Panc1 (cell line): ENCODE measurements around the gene COMMD8. TPM values are rescaled to one million over a fixed set of nuclear protein-coding genes. Genes with fewer than 3 reads are reported as not detected.

ENCODE experiments used
- ATAC-seq: fragments of 200-7000 bp; cut with Tn5 transposase; 2 replicates; pipeline ENCODE4 v1.9.1; 2020; ENCODE audit warnings: mild to moderate bottlenecking, moderate library complexity
- BruUV-seq: library from RNA; stranded (reverse); fragments of 400-500 nt; replicated peaks from 2 replicates; lab custom pipeline; 2021; lab: Mats Ljungman, UMichigan
- CTCF ChIA-PET: fragments of 300-600 bp; sonication (Branson Sonifier 250); formaldehyde crosslinking; loops from one replicate; lab custom pipeline; 2022; ENCODE audit warnings: antibody characterized with exemption; lab: Charles Lee
- POLR2A ChIA-PET: fragments of 300-600 bp; sonication (Branson Sonifier 250); formaldehyde crosslinking; loops from one replicate; lab custom pipeline; 2022; ENCODE audit warnings: antibody characterized with exemption; lab: Charles Lee
- DNase-seq: peaks from one replicate; pipeline ENCODE4 v3.0.0-alpha.2; 2010; ENCODE audit warnings: low read depth, low spot score
- H3K27ac ChIP-seq: 2 replicates; pipeline ENCODE4 v1.5.1; 2011; ENCODE audit warnings: mild to moderate bottlenecking, low read length, inconsistent platforms
- H3K27me3 ChIP-seq: fragments of 200-500 bp; sonication (Bioruptor generic); 2 replicates; pipeline ENCODE4 v1.6.0; 2014; ENCODE audit warnings: low read length, inconsistent platforms; ENCODE audit not compliant: control insufficient read depth, insufficient read depth
- H3K36me3 ChIP-seq: fragments of 200-500 bp; sonication (Bioruptor generic); 2 replicates; pipeline ENCODE4 v1.5.1; 2014; ENCODE audit warnings: inconsistent platforms, mild to moderate bottlenecking, low read length, moderate library complexity; ENCODE audit not compliant: control insufficient read depth, insufficient read depth
- H3K4me1 ChIP-seq: 2 replicates; pipeline ENCODE4 v1.5.1; 2011; ENCODE audit warnings: inconsistent platforms, mild to moderate bottlenecking, low read length, moderate library complexity; ENCODE audit not compliant: control insufficient read depth, insufficient read depth
- H3K4me3 ChIP-seq, 2 experiments: 2 replicates each; pipeline ENCODE4 v1.5.1; 2011 to 2012; ENCODE audit warnings: low read depth in 2 of 2, low read length in 2 of 2, mild to moderate bottlenecking in 2 of 2, inconsistent platforms in 1 of 2, moderate library complexity in 1 of 2
- H3K9me3 ChIP-seq: fragments of 200-500 bp; sonication (Bioruptor generic); 2 replicates; pipeline ENCODE4 v1.5.1; 2014; ENCODE audit warnings: low read depth, mild to moderate bottlenecking, inconsistent platforms, low read length, moderate library complexity; ENCODE audit not compliant: control insufficient read depth, insufficient read depth
- POLR2AphosphoS5 ChIP-seq: IDR thresholded peaks from 2 replicates; pipeline ENCODE4 v1.6.1; 2012; ENCODE audit warnings: mild to moderate bottlenecking, low read depth, low read length, moderate library complexity
- SIN3A ChIP-seq: IDR thresholded peaks from 2 replicates; pipeline ENCODE4 v1.6.1; 2012; ENCODE audit warnings: low read depth, mild to moderate bottlenecking, low read length, moderate library complexity, borderline replicate concordance; ENCODE audit not compliant: insufficient read depth
- TCF7L2 ChIP-seq: IDR thresholded peaks from 2 replicates; pipeline ENCODE4 v1.6.1; 2011; ENCODE audit warnings: mild to moderate bottlenecking, low read depth, low read length, inconsistent platforms
- in situ Hi-C: cut with HindIII; loops from 2 replicates; pipeline ENCODE4 v1.10.0; 2016; ENCODE audit warnings: low sequenced_read_pairs, low pct_unique_long_range_greater_than_20kb
- intact Hi-C: fragments of 100-400 bp; cut with micrococcal nuclease; formaldehyde crosslinking; loops from one replicate; pipeline ENCODE4 v1.10.0; 2022; ENCODE audit not compliant: unreplicated experiment
- total RNA-seq: library from RNA; stranded (reverse); gene quantifications from one replicate; pipeline ENCODE4 v1.2.1, GENCODE V29; 2021; ENCODE audit not compliant: unreplicated experiment
- TF ChIP-seq, protein P1 (sequence below), 2 experiments: IDR thresholded peaks; 2 replicates each; pipeline ENCODE4 v1.6.1; 2011 to 2012; ENCODE audit warnings: low read depth in 2 of 2, control low read depth in 1 of 2, low read length in 1 of 2, mild to moderate bottlenecking in 1 of 2, moderate library complexity in 1 of 2; ENCODE audit not compliant: insufficient read depth in 1 of 2
- TF ChIP-seq, protein P2 (sequence below): fragments of 450-650 bp; IDR thresholded peaks from 2 replicates; pipeline ENCODE4 v1.5.1; 2017; ENCODE audit warnings: mild to moderate bottlenecking

COMMD8 gene
- total RNA-seq, 1 experiment from 2014 or later, result 22.0 TPM

DNA sequence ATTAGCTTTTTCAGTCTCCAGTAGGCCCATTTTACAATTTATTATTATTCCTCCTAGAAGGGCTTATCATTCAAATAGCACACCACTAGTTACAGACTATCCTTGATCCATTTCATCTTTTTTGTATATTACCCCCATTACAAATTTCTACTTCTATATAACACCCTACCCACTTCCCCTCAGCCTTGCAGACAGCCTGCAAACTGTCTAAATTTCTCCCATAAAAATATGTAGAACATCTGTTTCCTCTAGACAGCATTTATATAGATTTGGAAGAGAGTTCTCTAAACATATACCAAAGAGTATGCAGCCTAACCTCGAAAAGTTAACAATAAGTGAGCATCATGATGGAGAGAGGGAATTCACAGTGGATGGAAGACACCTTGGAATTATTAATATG is 30.8 kb downstream of the COMMD8 start:
- Histone ChIP-seq H3K36me3 (no peaks in the 10 kb centered on the region), H3K4me3 (no peak overlapping the region), H3K4me1 (no peaks in the 10 kb centered on the region), H3K27me3 (no peaks in the 10 kb centered on the region), H3K27ac (no peak overlapping the region), H3K9me3 (no peaks in the 10 kb centered on the region)
- no peak for ATAC-seq
- intact Hi-C loops (no loop called here), in situ Hi-C loops (no loop called here)
- DNase-seq, result no peak
- POLR2A ChIA-PET, result no interaction called here
- no peak for TF ChIP-seq SIN3A
- TF ChIP-seq, protein P1, sequence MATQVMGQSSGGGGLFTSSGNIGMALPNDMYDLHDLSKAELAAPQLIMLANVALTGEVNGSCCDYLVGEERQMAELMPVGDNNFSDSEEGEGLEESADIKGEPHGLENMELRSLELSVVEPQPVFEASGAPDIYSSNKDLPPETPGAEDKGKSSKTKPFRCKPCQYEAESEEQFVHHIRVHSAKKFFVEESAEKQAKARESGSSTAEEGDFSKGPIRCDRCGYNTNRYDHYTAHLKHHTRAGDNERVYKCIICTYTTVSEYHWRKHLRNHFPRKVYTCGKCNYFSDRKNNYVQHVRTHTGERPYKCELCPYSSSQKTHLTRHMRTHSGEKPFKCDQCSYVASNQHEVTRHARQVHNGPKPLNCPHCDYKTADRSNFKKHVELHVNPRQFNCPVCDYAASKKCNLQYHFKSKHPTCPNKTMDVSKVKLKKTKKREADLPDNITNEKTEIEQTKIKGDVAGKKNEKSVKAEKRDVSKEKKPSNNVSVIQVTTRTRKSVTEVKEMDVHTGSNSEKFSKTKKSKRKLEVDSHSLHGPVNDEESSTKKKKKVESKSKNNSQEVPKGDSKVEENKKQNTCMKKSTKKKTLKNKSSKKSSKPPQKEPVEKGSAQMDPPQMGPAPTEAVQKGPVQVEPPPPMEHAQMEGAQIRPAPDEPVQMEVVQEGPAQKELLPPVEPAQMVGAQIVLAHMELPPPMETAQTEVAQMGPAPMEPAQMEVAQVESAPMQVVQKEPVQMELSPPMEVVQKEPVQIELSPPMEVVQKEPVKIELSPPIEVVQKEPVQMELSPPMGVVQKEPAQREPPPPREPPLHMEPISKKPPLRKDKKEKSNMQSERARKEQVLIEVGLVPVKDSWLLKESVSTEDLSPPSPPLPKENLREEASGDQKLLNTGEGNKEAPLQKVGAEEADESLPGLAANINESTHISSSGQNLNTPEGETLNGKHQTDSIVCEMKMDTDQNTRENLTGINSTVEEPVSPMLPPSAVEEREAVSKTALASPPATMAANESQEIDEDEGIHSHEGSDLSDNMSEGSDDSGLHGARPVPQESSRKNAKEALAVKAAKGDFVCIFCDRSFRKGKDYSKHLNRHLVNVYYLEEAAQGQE (IDR thresholded peaks at IDR 0.05; ENCODE audit: insufficient read depth in 1 of 2, low read depth in 2 of 2, low read length in 1 of 2), result no peak
- TF ChIP-seq TCF7L2, result no peak
- TF ChIP-seq, protein P2, sequence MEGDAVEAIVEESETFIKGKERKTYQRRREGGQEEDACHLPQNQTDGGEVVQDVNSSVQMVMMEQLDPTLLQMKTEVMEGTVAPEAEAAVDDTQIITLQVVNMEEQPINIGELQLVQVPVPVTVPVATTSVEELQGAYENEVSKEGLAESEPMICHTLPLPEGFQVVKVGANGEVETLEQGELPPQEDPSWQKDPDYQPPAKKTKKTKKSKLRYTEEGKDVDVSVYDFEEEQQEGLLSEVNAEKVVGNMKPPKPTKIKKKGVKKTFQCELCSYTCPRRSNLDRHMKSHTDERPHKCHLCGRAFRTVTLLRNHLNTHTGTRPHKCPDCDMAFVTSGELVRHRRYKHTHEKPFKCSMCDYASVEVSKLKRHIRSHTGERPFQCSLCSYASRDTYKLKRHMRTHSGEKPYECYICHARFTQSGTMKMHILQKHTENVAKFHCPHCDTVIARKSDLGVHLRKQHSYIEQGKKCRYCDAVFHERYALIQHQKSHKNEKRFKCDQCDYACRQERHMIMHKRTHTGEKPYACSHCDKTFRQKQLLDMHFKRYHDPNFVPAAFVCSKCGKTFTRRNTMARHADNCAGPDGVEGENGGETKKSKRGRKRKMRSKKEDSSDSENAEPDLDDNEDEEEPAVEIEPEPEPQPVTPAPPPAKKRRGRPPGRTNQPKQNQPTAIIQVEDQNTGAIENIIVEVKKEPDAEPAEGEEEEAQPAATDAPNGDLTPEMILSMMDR, result no peak
- TF ChIP-seq POLR2AphosphoS5, result no peak
- CTCF ChIA-PET, result no interaction called here
- no TSS peak for BruUV-seq

DNA sequence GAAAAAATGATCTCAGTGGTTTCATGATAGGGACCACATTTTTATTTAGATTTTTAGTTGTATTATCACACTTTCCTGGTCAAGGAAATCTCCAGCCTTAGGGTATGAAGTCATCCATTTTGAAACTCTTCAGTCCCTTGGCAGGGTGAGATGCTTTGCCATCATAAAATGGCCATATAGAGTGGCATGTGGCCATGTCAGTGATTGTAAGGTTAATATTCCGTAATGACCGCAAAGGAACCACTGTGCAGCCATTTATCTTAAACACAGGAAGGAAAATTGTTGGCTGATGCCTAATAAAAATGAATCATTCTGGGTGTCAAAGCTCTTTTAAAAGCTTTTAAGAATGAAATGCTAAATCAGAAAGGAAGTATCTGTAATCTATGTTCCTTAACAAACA is 35.6 kb downstream of the COMMD8 start:
- POLR2A ChIA-PET, result no interaction called here
- CTCF ChIA-PET, result no interaction called here

DNA sequence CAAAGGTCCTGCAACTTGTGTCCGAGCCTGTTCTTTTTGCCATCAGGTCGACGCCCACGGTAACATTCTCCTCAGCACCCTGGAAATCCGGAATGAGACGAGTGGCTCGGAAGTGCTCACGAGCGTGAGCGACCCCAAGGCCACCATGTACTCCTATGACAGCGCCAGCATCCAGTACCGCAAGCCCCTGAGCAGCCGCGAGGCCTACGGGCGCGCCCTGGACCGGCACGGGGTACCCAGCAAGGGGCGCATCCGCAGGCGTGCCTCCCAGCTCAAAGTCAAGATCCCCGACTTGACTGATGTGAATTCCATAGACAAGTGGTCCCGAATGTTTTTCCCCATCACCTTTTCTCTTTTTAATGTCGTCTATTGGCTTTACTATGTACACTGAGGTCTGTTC is 37.9 kb downstream of the COMMD8 start:
- Histone ChIP-seq H3K36me3 (no peaks in the 10 kb centered on the region), H3K27ac (no peak overlapping the region), H3K4me3 (no peak overlapping the region), H3K27me3 (no peaks in the 10 kb centered on the region), H3K9me3 (no peaks in the 10 kb centered on the region), H3K4me1 (no peaks in the 10 kb centered on the region)
- ATAC-seq (no peak), DNase-seq (no peak)
- in situ Hi-C loops, result no loop called here
- TF ChIP-seq, protein P1 (IDR thresholded peaks at IDR 0.05; ENCODE audit: insufficient read depth in 1 of 2, low read depth in 2 of 2, low read length in 1 of 2), result no peak
- TF ChIP-seq TCF7L2 (no peak), SIN3A (no peak)
- TF ChIP-seq, protein P2, result no peak
- CTCF ChIA-PET, result no interaction called here
- no TSS peak for BruUV-seq
- intact Hi-C loops, result no loop called here
- POLR2A ChIA-PET, result no interaction called here

More for the DNA sequence above, 35.6 kb downstream of the COMMD8 start:
- Histone ChIP-seq H3K4me1 (no peaks in the 10 kb centered on the region), H3K36me3 (no peaks in the 10 kb centered on the region), H3K27ac (no peak overlapping the region), H3K27me3 (no peaks in the 10 kb centered on the region), H3K4me3 (no peak overlapping the region), H3K9me3 (no peaks in the 10 kb centered on the region)
- intact Hi-C loops (no loop called here), in situ Hi-C loops (no loop called here)
- no TSS peak for BruUV-seq
- ATAC-seq (no peak), DNase-seq (no peak)
- no peak for TF ChIP-seq TCF7L2
